ENCODE results near the gene OR5V1.
"Not testable (repeated sequence)": the region's sequence is repeated elsewhere in the genome, so short reads cannot be mapped to it uniquely, and the experiment has no call there.

The OR5V1 gene

GRCh38 chr6:29368765-29369164 is at the start of gene OR5V1:
OR5V1 (minus strand) TSS chr6:29368865; CDS start chr6:29356195, 12,670 bp downstream.
- no peak within 1 kb of the TSS for H3K4me3 ChIP-seq (ENCODE audit: low read length)
- H3K27ac ChIP-seq (ENCODE audit: low read length): no peak within 1 kb of the TSS
- H3K27me3 ChIP-seq (ENCODE audit: insufficient read depth, low read length): no peaks in the 10 kb centered on the region
- H3K36me3 ChIP-seq (ENCODE audit: insufficient read depth, low read depth, low read length): no peaks in the 10 kb centered on the region
- no peak within 1 kb of the TSS for H3K9ac ChIP-seq (ENCODE audit: low read depth, low read length)
- H3K4me1 ChIP-seq (ENCODE audit: insufficient read depth, low read length): no peaks in the 10 kb centered on the region
- no peaks in the 10 kb centered on the region for H3K9me3 ChIP-seq (ENCODE audit: insufficient read depth, low read depth, low read length)

DNA sequence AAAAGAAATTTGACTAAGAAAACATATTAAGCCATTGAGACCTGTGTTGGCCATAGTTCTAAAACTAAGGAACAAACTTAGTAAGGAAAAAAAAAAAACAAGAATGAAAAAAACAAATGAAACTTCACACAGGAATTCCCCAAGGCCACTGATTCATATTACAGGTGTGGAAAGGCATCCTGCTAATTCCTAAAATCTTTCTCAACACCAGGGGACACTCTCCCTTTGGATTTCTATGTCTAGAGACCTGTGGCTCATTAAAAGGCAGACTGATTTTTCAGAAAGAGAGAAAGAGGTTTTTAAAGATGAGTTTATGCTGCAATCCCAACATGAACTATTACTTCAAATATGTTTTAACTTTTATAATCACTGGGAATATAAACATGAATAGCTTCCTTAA is 45.9 kb upstream of the OR5V1 start, which contains the start of gene OR12D1:
OR12D1 (plus strand) TSS at position 341 of the 400 bp plus-strand sequence.
- H3K4me3 ChIP-seq (ENCODE audit: low read length): no peak within 1 kb of the TSS
- H3K9me3 ChIP-seq (ENCODE audit: insufficient read depth, low read depth, low read length): peaks cover 5% of the 10 kb centered on the region; the same call in 1 of the 2 replicates
- no peak within 1 kb of the TSS for H3K27ac ChIP-seq (ENCODE audit: low read length)
- H3K27me3 ChIP-seq (ENCODE audit: insufficient read depth, low read length): no peaks in the 10 kb centered on the region
- no peaks in the 10 kb centered on the region for H3K36me3 ChIP-seq (ENCODE audit: insufficient read depth, low read depth, low read length)
- H3K9ac ChIP-seq (ENCODE audit: low read depth, low read length): no peak within 1 kb of the TSS
- no peaks in the 10 kb centered on the region for H3K4me1 ChIP-seq (ENCODE audit: insufficient read depth, low read length)

GRCh38 chr6:29403801-29404200 is 35.1 kb upstream of the OR5V1 start:
- H3K9me3 ChIP-seq (ENCODE audit: insufficient read depth, low read depth, low read length): no peaks in the 10 kb centered on the region
- no peak overlapping the region for H3K27ac ChIP-seq (ENCODE audit: low read length)
- H3K9ac ChIP-seq (ENCODE audit: low read depth, low read length): no peak overlapping the region
- H3K27me3 ChIP-seq (ENCODE audit: insufficient read depth, low read length): no peaks in the 10 kb centered on the region
- H3K4me1 ChIP-seq (ENCODE audit: insufficient read depth, low read length): no peaks in the 10 kb centered on the region
- no peak overlapping the region for H3K4me3 ChIP-seq (ENCODE audit: low read length)
- no peaks in the 10 kb centered on the region for H3K36me3 ChIP-seq (ENCODE audit: insufficient read depth, low read depth, low read length)

- Histone ChIP-seq H3K4me1 (ENCODE audit: insufficient read depth, low read length) (peaks cover 4% of the 10 kb centered on the region; the same call in 1 of the 2 replicates), H3K4me3 (ENCODE audit: low read length) (no peak overlapping the region), H3K9me3 (ENCODE audit: insufficient read depth, low read depth, low read length) (no peaks in the 10 kb centered on the region), H3K27ac (ENCODE audit: low read length) (no peak overlapping the region), H3K36me3 (ENCODE audit: insufficient read depth, low read depth, low read length) (no peaks in the 10 kb centered on the region), H3K9ac (ENCODE audit: low read depth, low read length) (no peak overlapping the region), H3K27me3 (ENCODE audit: insufficient read depth, low read length) (no peaks in the 10 kb centered on the region)
Observed at GRCh38 chr6:29399525-29399924, 30.9 kb upstream of the OR5V1 start.

DNA sequence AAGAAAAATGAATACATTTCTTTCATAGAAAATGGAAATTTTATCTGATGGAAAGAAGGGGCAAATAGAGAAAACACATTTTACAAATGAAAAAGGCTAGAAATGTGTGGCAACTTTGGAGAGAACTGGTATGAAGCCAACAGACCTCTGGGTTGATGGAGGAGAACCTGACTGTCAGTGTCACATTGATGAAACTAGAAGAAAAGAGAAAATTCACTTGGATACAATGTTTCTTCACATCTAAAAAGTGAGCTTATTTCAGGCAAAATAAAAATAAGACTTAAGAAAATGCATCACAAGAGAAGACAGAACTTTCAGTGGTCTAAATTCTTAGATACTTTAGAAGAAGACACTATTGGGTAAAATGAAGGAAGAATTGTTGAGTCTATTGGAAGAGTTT is 26.7 kb upstream of the OR5V1 start, which contains the start of gene OR12D2:
OR12D2 (plus strand) TSS at position 301 of the 400 bp plus-strand sequence. CDS start 1,069 bp downstream, outside the sequence.
- no peak within 1 kb of the TSS for H3K9ac ChIP-seq (ENCODE audit: low read depth, low read length)
- H3K27me3 ChIP-seq (ENCODE audit: insufficient read depth, low read length): no peaks in the 10 kb centered on the region
- H3K9me3 ChIP-seq (ENCODE audit: insufficient read depth, low read depth, low read length): no peaks in the 10 kb centered on the region
- peaks cover 4% of the 10 kb centered on the region; the same call in 1 of the 2 replicates for H3K4me1 ChIP-seq (ENCODE audit: insufficient read depth, low read length)
- H3K4me3 ChIP-seq (ENCODE audit: low read length): no peak within 1 kb of the TSS
- H3K27ac ChIP-seq (ENCODE audit: low read length): no peak within 1 kb of the TSS
- H3K36me3 ChIP-seq (ENCODE audit: insufficient read depth, low read depth, low read length): no peaks in the 10 kb centered on the region

DNA sequence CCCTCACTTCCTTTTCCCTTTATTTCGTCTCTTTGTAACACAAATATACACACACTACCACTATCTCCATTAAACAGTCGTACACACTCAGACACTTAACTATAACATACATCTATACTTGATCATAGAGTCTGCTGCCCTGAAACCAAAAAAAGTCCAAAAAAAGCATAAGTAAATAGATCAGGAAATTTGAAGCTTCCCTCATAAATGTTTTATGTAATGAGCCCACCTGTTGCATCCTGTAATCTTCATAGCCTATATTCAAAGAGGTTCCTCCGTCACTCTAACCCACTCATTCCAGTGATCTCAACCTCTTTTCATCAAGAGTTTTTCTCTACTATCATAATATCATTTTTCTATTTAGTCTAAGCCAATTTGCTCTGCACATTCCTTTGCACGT is 19.9 kb upstream of the OR5V1 start:
- Histone ChIP-seq H3K27me3 (ENCODE audit: insufficient read depth, low read length) (no peaks in the 10 kb centered on the region), H3K4me1 (ENCODE audit: insufficient read depth, low read length) (no peaks in the 10 kb centered on the region), H3K9ac (ENCODE audit: low read depth, low read length) (no peak overlapping the region), H3K27ac (ENCODE audit: low read length) (no peak overlapping the region), H3K36me3 (ENCODE audit: insufficient read depth, low read depth, low read length) (no peaks in the 10 kb centered on the region), H3K4me3 (ENCODE audit: low read length) (no peak overlapping the region), H3K9me3 (ENCODE audit: insufficient read depth, low read depth, low read length) (no peaks in the 10 kb centered on the region)

GRCh38 chr6:29376003-29376402 is 7.3 kb upstream of the OR5V1 start:
- Histone ChIP-seq H3K27me3 (ENCODE audit: insufficient read depth, low read length) (no peaks in the 10 kb centered on the region), H3K9me3 (ENCODE audit: insufficient read depth, low read depth, low read length) (no peaks in the 10 kb centered on the region), H3K4me1 (ENCODE audit: insufficient read depth, low read length) (no peaks in the 10 kb centered on the region), H3K36me3 (ENCODE audit: insufficient read depth, low read depth, low read length) (no peaks in the 10 kb centered on the region), H3K4me3 (ENCODE audit: low read length) (no peak overlapping the region), H3K27ac (ENCODE audit: low read length) (no peak overlapping the region), H3K9ac (ENCODE audit: low read depth, low read length) (no peak overlapping the region)

DNA sequence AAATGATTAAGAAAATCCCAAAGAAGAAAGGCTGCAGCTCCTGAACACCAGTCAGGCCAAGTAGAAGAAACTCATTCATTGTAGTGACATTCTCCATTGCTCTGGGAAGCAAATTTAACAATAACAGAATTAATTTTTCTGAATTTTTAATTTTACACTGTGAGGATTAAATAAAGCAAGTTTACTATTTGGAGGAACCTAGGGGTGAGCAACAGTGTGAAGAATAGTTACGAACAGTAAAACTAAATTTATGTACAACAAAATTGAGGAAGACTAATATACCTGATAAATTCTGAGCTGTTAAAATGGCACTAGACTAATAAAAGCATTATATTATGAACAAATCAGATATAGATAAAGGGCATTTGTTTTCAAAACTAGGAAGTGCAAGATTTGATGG is 6.5 kb upstream of the OR5V1 start, which contains the start of gene OR12D3:
OR12D3 (minus strand) TSS at position 101 of the 400 bp plus-strand sequence; CDS start at position 97, 4 bp downstream.
- H3K4me3 ChIP-seq (ENCODE audit: low read length): no peak within 1 kb of the TSS
- H3K27ac ChIP-seq (ENCODE audit: low read length): no peak within 1 kb of the TSS
- no peak within 1 kb of the TSS for H3K9ac ChIP-seq (ENCODE audit: low read depth, low read length)
- H3K4me1 ChIP-seq (ENCODE audit: insufficient read depth, low read length): no peaks in the 10 kb centered on the region
- H3K9me3 ChIP-seq (ENCODE audit: insufficient read depth, low read depth, low read length): no peaks in the 10 kb centered on the region
- no peaks in the 10 kb centered on the region for H3K36me3 ChIP-seq (ENCODE audit: insufficient read depth, low read depth, low read length)
- H3K27me3 ChIP-seq (ENCODE audit: insufficient read depth, low read length): no peaks in the 10 kb centered on the region

DNA sequence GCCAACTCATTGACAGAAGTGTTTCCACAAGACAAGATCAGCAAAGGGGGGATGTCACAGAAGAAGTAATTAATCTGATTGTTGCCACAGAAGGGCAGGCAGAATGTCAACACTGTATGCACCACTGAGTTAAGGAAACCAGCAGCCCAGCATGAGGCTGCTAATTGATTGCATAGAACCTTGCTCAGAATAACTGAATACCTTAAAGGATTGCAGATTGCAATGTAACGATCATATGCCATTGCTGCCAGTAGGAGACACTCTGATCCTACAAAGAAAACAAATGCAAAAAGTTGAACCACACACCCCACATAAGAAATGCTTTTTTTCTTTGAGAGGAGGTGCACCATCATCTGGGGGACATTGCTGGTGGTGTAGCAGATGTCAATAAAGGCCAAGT is 13.1 kb downstream of the OR5V1 start:
- H3K27me3 ChIP-seq (ENCODE audit: insufficient read depth, low read length): no peaks in the 10 kb centered on the region
- H3K9ac ChIP-seq (ENCODE audit: low read depth, low read length): no peak overlapping the region
- no peaks in the 10 kb centered on the region for H3K4me1 ChIP-seq (ENCODE audit: insufficient read depth, low read length)
- H3K36me3 ChIP-seq (ENCODE audit: insufficient read depth, low read depth, low read length): no peaks in the 10 kb centered on the region
- H3K4me3 ChIP-seq (ENCODE audit: low read length): no peak overlapping the region
- H3K27ac ChIP-seq (ENCODE audit: low read length): no peak overlapping the region
- H3K9me3 ChIP-seq (ENCODE audit: insufficient read depth, low read depth, low read length): no peaks in the 10 kb centered on the region

DNA sequence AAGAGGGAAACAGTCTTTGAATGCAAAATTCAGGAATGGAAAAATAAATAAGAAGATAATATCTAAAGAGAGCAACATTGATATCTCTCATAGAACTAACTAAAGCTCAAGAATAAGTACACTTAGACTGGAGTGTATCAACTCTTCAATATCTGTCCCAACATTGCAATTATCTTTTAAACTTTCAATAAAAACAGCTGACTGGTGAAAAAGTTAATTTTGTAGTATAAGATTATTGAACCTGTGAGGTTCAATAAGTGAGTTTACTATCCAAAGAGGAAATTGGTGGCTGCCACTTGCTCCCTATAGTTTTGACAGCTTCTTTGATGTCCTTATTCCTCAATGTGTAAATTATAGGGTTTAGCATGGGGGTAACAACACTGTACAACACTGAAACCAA is 13.7 kb downstream of the OR5V1 start:
- Histone ChIP-seq H3K4me3 (ENCODE audit: low read length) (no peak overlapping the region), H3K4me1 (ENCODE audit: insufficient read depth, low read length) (no peaks in the 10 kb centered on the region), H3K27me3 (ENCODE audit: insufficient read depth, low read length) (no peaks in the 10 kb centered on the region), H3K27ac (ENCODE audit: low read length) (no peak overlapping the region), H3K9ac (ENCODE audit: low read depth, low read length) (no peak overlapping the region), H3K36me3 (ENCODE audit: insufficient read depth, low read depth, low read length) (no peaks in the 10 kb centered on the region), H3K9me3 (ENCODE audit: insufficient read depth, low read depth, low read length) (no peaks in the 10 kb centered on the region)

- not testable (repeated sequence) for H3K36me3 ChIP-seq (ENCODE audit: insufficient read depth, low read depth, low read length); H3K9me3 ChIP-seq (ENCODE audit: insufficient read depth, low read depth, low read length); H3K27ac ChIP-seq (ENCODE audit: low read length); H3K27me3 ChIP-seq (ENCODE audit: insufficient read depth, low read length); H3K4me3 ChIP-seq (ENCODE audit: low read length); H3K4me1 ChIP-seq (ENCODE audit: insufficient read depth, low read length); H3K9ac ChIP-seq (ENCODE audit: low read depth, low read length)
Observed at GRCh38 chr6:29349348-29349747, 19.3 kb downstream of the OR5V1 start.

DNA sequence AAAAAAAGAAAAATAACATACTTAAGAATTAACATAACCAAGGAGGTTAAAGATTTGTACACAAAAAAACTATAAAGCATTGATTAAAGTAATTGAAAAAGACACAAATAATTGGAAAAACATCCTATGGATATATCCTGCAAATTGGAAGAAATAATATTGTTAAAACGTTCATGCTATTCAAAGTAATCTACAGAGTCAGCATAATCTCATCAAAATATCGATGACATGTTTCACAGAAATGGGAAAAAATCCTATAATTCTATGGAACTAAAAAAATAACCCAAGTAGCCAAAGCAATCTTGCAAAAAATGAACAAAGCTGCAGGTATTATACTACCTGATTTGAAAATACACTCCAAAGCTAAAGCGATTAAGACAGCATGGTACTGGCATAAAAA is 23.3 kb downstream of the OR5V1 start:
- Histone ChIP-seq H3K27me3 (ENCODE audit: insufficient read depth, low read length) (no peaks in the 10 kb centered on the region), H3K4me1 (ENCODE audit: insufficient read depth, low read length) (no peaks in the 10 kb centered on the region), H3K27ac (ENCODE audit: low read length) (no peak overlapping the region), H3K9me3 (ENCODE audit: insufficient read depth, low read depth, low read length) (no peaks in the 10 kb centered on the region), H3K4me3 (ENCODE audit: low read length) (no peak overlapping the region), H3K9ac (ENCODE audit: low read depth, low read length) (no peak overlapping the region), H3K36me3 (ENCODE audit: insufficient read depth, low read depth, low read length) (no peaks in the 10 kb centered on the region)

Data from iPS-20b (cell line).